DMS 273 (cell line): Measurements from ENCODE around the gene EPX.

Experiments used
- DNase-seq: peaks from one replicate; lab custom pipeline; 2025; ENCODE audit not compliant: unreplicated experiment; lab: John Stamatoyannopoulos, UW

Gene EPX

GRCh38 chr17:58184986-58185761 is 7.4 kb upstream of the EPX start:
- DNase-seq = no peak

DNA sequence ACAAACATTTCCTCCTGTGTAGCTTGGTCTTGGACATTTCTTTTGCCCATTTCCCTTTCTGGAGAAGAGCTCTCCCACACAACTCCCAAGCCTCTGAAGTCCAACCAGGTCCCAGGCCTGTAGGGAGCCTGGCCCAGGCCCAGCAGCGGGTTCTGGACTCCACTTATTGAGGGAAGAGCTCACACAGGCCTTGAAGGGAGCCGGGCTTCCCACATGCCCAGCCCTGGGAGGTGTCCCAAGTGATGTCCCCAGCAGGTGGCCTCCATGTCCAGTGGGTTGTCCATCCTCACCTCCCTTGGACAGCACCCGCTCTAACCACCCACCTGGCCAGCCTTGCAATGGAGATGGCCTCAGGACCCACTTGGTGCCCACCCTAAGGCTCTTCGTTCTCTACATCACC is 5.9 kb upstream of the EPX start:
- DNase-seq = no peak

GRCh38 chr17:58187063-58187462 is 5.5 kb upstream of the EPX start:
- DNase-seq = no peak

- DNase-seq = no peak
Measured at GRCh38 chr17:58187675-58188074, 4.9 kb upstream of the EPX start.

DNA sequence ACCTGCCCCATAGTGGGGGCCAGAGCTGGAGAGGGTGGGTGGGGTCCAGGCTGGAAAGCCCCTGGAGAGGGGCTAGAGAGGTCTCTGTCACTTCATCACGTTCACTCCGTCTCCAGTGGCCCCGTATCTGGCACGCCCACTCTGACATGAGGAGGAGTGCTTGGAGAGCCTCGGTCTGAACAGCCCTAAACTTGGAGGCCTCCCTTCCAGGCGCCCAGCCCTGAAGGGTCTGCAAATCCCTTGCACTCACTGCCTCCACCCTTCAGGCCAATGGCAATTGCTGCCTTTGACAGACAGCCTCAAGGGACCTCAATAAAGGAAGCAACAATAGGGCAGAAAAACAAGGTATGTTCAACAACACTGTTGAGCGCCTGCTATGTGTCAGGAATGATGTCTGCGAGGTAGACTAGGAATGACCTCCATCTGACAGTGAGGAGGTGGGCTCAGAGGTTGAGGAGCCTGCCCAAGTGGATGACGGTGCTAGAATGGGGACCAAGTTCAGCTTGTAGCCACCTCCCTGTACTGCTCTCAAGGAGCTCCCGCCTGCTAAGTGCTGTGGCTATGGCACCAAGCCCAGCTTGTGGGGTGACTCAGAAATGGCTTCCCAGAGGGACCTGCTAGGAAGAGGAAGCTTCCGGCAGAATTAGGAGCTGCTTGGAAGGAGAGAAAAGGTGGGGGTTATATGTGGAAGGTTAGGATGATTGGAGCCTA is 2.9 kb upstream of the EPX start:
- DNase-seq = peak; percentile 57

- DNase-seq = no peak
Measured at GRCh38 chr17:58191241-58191896, 1.2 kb upstream of the EPX start.

DNA sequence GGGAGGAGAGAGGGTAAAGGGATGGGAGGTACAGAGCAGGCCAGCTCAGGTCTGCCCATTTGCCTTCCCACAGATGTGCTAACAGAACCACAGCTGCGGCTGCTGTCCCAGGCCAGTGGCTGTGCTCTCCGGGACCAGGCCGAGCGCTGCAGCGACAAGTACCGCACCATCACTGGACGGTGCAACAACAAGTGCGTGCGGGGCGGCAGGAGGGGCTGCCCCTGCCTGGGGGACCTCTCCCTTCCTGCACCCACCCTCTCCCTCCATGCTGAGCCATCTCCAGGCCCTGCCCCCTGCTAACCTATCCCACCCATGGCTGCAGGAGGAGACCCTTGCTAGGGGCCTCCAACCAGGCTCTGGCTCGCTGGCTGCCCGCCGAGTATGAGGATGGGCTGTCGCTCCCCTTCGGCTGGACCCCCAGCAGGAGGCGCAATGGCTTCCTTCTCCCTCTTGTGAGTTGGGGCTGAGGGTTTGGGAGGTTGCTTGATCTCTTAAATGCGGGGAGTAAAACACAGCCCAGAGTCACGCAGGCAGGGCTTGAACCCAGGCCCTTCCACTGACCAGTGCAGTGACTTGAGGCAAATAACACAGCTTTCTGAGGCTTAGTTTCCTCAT is 1.2 kb downstream of the EPX start:
- DNase-seq = no peak

DNA sequence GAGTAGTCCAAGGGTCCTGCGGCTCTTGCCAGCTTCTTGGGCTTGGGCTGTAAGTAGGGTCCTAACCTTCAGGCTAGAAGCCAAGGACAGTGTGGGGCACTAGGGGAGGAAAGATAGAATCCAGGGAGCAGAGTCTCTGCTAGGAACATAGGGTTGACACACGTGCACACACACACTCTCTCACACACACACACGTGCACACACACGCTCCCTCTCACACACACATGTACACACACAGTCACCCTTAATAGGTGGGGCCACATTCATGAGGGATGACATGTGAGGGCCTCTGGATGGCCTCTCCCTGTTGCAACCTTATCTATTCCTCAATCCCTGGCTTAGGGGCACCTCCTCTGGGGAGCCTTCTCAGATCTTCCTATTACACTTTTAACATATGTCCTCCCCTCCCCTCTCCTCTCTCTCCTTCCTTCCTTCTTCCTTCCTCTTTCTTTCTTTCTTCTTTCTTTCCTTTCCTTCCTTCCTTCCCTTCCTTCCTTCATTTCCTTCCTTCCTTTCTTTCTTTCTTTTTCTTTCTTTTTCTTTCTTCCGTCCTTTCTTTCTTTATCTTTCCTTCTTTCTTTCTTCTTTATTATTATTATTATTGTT is 3.1 kb downstream of the EPX start:
- DNase-seq = no peak

DNA sequence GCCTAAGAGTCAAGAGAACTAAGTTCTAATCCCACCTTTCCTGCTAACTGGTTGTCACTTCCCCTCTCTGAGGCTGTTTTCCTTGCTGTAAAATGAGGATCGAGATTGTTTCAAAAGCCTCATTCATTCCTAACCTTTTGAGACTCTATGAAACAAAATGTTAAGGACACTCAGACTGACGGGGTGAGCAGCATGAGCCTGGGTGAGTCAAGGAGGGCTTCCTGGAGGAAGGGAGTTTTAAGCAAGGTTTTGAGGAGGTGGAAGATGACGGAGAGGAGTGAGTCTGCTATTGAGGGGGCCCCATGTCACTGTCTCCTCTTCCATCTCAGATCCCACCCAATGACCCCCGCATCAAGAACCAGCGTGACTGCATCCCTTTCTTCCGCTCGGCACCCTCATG is 4.1 kb downstream of the EPX start:
- DNase-seq = no peak

DNA sequence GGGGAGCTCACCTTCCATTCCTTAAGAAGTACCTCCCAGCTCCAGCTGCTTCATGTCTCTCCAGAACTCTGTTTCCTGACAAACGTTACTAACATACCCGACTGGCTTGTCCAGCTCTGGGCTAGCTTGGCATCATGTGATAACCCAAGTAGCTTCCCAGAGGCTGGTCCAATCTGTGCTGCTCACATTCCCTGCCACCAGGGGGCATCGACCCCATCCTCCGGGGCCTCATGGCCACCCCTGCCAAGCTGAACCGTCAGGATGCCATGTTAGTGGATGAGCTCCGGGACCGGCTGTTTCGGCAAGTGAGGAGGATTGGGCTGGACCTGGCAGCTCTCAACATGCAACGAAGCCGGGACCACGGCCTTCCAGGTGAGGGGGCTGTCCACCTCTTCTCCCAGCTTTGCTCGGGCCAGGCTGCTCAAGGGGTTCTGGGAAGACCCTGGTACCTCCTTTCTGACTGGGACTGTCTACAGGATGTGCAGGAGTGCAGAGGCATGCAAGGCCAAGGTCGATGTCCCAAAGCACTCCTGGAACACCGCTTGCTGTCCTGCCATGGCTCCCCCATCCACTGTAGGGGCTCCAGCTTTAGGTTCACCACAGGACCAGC is 7.6 kb downstream of the EPX start:
- peak; percentile 91 for DNase-seq

DNA sequence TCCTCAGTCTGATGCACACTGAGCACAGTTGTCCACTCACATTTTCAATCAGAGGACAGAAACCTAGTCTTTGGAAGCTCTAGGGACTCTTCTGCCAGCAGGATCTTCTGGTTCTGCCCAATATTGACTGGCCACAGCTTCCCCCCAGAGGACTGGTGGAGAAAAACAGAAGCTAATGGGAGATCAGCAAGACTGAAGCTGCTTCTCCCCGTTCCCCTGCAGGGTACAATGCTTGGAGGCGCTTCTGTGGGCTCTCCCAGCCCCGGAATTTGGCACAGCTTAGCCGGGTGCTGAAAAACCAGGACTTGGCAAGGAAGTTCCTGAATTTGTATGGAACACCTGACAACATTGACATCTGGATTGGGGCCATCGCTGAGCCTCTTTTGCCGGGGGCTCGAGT is 10.3 kb downstream of the EPX start:
- no peak for DNase-seq

DNA sequence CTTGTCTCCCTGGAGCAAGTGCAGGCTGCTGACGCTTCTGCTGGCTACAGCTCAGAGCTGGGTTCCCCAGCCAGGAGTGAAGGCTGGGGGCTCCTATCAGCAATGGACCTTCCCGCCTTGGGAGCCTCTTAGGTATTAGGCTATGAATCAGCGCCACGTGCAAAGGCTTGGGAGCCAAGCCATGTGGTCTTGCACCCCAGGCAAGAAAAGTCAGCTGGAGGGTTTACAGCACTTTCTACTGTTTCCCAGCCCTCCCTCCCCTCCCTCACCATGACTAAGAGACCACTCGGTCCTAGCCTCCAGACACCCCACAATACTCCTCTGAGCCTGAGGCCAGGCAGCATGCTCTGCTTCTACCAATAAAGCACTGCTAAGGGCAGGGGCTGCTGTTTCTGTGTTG is 12.3 kb downstream of the EPX start:
- no peak for DNase-seq

DNA sequence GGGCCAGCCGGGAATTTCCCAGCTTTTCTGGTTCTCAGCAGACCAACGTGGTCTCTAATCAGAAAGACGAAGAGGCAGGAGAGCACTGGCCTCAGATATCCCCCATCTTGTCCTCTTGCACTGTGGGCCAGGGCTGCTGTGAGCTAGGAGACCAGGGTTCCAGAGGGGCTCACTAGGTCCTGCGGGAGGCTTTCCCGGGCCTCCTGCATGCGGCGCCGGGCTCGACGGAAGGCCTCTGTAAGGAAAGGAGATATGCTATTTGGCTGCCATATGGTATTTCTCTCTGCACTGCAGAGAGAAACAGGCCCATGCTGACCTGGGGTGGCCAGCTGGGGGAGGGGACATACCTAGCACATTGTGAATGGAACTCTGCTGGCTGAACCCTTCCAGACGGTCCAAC is 13.4 kb downstream of the EPX start:
- no peak for DNase-seq

GRCh38 chr17:58207451-58207850 is 14.9 kb downstream of the EPX start:
- no peak for DNase-seq

DNA sequence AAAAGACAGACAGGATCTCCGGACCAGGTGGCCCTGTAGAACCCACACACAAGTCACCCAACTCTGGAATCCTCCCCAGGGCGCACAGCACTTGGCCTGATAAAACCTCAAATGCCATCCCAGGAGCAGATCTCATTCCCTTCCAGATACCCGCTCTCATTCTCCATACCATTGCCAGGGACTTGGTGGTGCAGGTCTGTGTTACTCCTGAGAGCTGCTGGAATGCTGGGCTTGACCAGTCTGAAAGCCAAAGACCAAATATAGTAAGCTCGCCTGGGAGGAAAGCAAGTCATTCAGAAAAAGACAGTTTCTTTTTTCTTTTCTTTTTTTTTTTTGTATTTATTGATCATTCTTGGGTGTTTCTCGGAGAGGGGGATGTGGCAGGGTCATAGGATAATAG is 15.8 kb downstream of the EPX start:
- no peak for DNase-seq

DNA sequence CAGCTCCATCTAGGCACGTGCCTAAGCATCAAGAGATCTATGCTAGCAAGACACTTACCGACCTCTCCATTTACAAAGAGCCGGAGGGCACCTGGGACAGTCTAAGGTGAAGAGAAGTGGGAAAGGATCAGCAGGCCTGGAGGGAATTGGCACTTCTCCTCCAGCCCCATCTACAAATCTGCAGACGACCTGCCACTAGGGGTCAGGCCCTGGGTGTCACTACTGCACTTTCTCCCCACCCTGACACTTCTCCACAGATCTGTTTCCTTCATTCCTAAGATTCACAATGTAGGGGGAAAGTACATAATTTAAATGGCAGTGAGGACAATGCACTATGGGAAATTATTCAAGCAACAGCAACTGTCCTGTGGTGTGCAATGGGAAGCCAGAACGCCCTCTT is 18.4 kb downstream of the EPX start:
- DNase-seq = no peak

DNA sequence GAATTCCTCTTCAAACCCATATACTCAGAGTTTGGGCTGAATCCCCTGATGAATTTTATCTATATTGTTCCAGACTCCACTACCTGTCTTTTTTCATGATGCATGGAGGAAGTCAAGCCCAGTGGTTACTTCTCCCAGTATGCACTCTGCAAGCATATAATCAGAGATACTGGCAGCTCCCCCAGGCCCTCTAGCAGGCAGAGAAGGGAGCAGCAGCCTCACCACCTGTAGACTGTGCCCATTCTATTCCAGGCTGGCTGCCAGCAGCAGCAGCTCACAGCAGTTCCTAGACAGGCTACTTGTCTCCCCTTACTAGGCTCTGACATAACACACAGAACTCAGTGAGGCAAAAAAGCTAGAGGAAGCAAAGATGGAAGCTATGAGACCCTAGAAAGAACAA is 23.2 kb downstream of the EPX start:
- DNase-seq = peak; percentile 54

DNA sequence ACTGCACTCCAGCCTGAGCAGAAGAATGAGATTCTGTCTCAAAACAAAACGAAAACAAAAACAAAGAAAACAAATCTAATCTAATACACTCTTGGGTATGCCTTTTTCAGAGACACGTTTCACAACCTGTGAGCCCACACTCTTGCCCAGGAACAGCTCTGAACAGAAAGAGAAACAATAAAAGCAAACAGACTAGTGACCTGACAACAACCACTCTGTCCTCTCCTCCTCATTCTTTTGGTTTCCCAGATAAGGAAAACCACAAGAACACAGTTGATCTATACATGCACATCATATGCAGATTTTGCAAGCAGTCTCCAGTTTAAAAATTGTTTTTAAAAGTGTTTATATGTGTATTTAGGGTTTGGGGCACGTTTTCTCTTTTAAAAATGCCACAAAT is 25.2 kb downstream of the EPX start:
- DNase-seq = no peak

GRCh38 chr17:58219007-58219788 is 26.7 kb downstream of the EPX start, which contains the start of gene MKS1:
TSS of gene MKS1 (minus strand) at chr17:58219255. CDS start at chr17:58219230, 25 bp downstream.
- peak; percentile 99 for DNase-seq

GRCh38 chr17:58219789-58220183 is 27.3 kb downstream of the EPX start:
- no peak for DNase-seq
